Mesenteric fat pad (tissue), 1 donor: Measurements from ENCODE around the gene BGN. TPM values are rescaled to one million over a fixed set of nuclear protein-coding genes. Genes with fewer than 3 reads are reported as not detected.

Experiments
- DNase-seq: peaks from one replicate; pipeline ENCODE4 v3.0.0-alpha.2; 2020; ENCODE audit warnings: low spot score
- total RNA-seq: library from RNA; stranded (reverse); fragmentation: NEBNext Ultra II Directional; extraction: Animal tissue kit (Norgen Biotek cat#: 25700); gene quantifications from one replicate; pipeline ENCODE4 v1.2.1, GENCODE V29; 2021
- donor health status: DM: yes; HTN: yes; CAD: no.

The BGN gene
- total RNA-seq, 1 donor from 2014 or later, result 72.1 TPM

DNA sequence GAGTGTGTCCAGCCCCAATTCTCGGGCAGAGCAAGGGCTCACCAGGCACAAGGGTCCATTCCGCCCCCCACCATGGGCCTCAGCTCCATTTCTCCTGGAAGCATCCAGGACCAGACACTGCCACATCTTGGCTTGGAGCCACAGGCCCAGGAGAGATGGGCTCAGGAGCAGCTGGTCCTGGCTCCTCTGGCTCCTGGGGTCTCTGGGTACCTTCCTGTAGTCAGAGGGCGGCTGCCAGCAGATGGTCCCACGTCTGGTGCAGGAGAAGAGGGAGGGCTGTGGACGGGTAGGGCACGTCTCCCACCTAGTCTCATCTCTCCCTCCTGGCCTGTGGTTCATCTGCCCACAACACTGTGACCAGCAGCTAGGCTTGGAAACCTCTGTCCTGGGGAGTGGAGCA, 30.7 kb downstream of the BGN start:
- no peak for DNase-seq

DNA sequence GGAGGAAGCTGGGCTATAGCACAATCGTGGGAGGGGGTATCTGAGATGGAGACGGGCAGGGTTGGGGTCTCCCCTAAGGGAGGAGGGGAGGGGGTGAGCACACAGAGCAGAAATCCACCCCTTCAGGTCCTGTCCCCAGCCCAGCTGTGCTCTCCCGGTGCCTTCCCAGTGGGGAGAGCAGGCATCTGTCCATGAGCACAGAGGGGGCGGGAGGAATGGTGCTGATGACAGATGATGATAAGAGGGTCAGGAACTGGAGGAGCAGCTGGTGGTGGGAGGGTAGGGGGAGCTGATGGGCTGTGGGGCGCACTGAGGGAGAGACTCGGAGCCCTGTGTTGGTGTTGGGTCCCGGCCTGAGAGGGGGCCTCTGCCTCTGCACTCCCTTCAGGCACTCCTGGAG, 31.3 kb downstream of the BGN start:
- no peak for DNase-seq

DNA sequence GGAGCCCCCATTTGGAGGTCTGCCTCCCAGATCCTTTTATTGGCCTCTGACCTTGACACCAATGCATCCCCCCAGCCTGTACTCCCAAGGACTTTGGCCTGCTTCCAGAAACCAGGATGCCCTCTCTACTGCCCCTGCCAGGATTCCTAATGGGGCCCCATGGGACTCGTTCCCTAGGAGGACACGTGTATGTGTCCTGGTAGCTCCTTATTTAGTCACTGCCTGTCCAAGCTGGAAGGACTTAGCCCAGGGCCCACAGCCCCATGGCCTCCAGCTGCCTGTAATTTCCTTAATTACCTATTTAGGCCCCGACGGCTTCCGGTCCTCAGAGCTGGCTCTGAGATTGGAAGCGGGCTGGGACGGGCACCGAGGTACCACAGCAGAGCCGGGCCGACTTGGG, 32.0 kb downstream of the BGN start:
- no peak for DNase-seq

DNA sequence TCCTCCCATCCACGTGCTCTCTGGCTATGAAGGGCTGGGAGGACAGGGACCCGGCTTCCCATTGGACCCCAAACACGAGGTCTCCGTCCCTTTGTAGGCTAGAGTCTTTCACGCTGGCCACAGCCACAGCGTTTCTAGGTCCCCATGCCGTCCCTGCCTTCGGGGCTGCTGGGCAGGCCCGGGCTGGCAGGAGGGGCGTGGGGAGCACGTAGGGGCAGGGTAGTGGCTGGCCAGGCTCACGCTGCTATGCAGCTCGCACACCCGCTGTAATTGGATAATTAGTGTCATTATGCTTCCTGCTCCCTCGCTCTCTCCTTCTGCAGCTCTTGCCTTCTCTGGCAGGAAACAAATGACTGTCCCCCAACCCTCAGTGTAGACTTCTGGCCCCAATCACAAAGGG, 32.4 kb downstream of the BGN start:
- DNase-seq, result no peak

DNA sequence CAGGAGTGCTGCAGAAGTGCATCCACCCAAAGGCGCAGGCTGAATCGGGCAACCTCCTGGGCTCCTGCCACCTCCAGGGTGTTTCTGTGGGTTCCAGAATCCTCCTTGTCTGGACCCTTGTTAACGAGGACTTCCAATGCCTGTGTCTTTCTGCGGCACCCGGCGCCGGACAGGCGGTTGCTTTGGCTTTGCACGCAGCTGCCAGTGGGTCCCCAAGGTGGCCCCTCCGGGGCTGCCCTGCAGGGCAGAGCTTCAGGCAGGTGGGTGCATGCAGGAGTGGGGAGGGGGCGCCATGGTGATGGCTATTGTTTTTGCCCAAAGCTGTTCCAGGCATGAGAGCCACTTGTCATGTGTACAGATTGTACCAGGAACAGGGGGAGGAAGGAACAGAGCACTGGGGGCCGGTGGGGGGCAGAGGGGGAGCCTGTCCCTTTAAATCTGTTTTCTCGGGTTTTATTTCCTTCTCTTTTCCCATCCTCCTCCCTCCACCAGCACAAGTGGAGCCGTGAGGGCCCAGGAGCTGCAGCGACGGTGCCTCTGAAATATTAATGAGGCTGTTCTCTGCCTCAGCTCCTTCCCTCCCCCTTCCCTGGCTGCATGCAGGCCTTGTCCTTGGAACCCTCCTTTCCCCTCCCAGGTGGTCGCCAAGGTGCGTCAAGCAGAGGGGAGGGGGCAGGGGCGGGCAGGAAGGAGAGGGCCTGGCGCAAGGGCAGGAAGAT, 35.8 kb downstream of the BGN start:
- DNase-seq, result no peak

DNA sequence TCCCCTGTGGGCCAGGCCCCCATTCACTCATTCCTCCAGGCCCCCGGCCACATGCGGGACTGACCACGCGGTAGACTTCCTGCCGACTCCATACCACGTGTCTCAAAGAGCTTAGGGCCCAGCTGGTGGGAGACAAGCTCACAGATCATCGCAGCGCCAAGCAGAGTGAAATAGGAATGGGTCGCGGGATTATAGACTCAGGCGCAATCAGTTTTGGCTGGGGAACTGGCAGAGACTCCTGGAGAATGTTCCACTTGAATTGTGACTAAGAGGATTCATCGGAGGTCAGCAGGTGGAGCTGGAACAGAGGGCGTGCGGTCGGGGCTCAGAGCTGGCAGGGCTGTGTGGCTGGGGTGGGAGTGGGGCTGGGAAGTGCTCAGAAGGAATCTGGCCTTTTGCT, 38.3 kb downstream of the BGN start:
- no peak for DNase-seq

DNA sequence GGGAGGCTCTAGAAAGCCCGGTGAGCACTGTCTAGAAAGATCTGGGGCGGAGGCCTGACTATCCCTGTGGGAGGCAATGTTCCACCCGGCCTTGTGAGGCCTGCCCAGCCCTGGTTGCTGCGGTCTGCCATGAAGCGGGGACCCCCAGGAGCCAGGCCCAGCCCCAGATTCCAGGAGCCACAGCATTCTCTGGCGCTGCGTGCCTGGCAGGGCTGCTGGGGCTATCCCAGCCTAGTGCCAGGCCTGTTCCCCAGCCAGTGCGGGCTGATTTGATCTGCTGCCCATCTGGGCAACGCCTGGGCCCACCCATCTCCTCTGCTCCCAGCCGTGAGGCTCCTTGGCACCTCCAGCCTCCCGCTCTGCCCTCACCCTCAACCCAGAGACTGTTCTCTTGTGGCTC, 42.3 kb downstream of the BGN start:
- DNase-seq, result no peak

DNA sequence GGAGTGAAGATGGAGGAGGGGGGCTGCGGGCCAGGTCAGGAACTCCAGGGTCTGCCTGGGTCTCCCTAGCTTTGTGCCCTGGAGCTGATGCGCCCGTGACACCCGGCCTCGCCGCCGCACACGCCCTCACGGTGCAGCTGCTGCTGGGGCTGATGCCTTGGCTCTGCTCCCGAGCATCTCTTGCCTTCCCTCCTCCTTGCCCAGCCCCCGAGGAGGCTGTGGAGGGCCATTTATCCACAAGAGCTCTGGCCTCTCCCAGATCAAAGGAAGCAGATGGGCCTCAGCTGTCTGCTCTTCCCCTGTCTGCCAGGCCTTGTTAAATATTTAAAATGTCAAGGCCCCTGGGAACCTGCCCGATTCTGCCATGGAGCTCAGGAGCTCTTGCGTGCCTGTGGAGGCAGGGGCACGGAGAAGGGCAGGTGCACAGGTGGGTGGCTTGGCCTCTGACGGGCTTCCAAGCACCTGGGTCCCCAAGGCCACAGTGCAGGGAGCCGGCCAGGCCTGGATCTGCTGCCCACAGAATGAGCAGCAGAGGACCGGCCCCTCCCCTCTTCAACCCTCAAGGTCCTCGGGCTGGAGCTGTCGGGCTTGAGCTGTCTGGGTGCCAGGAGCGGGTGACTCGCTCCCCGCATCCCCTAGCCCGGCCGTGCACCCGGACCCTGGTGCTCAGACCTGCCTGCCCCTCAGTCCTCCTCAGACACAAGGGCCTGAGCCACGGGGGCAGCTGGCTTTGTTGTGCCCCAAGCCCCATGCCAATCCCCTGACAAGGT, 42.9 kb downstream of the BGN start:
- DNase-seq, result no peak

DNA sequence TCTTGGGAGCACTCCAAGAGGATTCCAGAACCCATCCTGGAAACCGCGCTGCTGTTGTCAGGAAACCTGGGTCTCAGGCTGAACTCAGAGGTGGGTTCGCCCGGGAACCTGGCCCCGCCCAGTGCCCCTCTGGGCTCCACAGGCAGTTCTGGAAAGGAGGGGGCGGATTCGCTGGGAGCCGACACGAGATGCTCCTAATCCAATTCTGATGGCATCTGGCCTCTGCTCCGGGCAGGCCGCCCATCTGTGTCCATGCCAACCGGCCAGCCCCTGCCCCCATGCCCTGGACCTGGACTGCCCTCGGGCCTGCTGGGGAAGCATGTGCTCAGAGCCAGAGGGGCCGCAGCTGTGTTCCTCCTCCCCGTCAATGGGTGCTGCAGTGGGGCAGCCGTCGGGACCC, 43.6 kb downstream of the BGN start:
- no peak for DNase-seq

DNA sequence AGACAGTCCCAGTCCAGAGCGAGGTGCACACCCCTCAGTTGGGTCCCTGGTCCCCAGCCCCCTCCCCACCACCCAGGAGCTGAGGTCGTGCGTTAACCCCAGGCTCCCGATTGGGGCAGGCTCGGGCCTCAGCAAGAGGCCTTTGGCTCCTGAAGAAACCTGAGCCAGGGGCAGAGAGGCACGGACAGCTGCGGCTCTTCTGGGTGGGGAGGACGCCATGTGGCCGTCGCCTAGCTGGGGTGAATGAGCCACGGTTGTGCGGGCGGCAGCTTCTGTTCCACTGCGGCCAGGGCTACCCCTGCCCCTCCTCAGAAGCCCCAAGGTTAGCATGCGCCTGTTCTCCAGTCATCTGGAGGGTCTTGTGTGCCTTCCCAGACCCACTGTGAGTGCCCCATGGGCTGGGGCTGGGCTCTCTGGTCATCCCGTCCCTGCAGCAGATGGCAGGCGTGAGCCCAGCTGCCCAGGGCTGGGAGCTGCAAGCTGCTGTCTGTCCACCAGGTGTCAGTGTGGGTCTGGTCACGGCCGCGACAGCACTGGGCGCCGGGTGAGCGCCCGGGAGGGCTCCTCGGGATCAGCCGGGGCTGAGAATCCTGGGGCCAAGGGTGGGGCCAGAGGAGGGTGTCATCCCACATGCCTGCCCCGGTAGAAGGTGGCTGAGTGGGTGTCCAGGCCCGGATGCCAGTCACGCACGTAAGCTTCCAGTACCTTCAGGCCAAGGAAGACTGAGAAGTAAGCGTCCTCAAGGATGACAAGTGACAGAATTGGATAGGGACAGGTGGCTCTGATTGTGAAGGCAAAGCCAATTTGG, 44.6 kb downstream of the BGN start:
- DNase-seq, result no peak

DNA sequence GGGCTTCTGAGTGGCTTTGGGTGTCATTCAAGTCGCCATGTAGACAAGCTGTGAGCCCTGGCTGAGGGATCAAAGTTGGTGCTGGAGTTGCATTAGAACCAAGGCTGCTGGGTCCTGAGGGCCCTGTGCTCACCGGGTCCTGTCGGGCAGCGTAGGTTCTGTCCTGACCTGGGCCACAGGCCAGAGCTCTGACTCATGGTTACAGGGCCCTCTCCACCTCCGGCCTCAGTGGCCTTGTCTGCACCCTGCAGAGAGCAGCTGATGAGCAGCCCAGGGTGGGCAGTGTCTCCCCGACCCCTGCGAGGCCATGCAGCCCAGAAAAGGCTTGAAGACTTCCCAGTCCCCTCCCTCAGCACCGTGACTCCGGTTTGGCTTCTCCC, 45.2 kb downstream of the BGN start:
- no peak for DNase-seq

DNA sequence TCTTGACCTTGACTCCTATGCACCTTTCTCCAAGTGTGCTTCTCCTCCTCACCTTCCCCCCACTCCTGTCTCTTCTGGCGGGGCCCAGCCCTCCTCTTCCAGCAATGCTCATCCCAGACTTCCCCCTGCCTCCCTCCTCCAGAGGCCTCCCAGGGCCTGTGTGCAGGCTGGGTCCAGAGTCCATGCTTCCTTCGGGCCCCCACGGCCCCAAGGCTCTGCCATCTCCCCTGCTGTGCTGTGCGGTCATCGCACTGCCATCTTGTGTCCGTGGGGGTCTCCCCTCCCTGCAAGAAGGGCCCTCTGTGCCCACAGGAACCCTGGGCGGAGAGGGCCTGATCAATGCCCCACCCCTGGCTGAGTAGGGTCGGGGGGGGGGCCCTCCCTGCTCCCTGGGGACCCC, 49.9 kb downstream of the BGN start:
- DNase-seq, result no peak

DNA sequence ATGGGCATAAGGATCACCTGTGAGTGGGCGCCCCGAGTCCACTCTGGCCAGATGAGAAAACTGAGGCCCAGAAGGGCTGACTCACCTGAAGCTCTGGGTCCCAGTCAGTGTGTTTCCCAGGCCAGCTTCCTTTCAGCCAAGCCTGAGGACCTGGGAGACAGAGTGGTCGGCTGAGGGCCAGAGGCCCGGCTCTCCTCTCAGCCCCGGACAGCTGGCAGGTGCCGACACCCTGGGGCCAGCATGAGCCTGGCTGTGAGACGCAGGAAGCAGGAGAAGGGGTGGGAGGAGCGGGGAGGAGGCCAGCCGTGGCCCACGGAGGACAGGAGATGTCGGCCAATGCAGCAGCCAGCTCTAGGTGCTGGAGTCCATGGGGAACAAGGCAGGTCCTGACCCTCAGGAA, 51.6 kb downstream of the BGN start:
- DNase-seq, result no peak

DNA sequence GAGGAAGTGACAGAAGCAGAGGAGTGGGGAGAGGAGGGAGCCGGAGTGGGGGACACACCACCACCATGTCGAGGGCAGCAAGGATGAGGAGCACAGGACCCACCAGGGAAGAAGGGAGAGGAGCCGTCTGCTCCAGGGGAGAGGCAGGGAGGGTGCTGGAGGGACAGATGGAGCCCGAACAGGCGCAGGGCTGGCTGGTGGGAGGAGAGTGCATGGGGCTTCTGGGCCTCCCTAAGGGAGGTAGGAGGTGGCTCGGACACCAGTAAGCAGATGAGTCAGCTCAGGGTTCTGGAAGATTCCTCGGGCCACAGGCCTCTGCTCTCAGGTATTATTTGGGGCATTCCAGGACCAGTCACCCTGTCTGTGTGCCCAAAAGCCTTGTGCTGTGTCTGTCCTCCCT, 52.4 kb downstream of the BGN start:
- no peak for DNase-seq

DNA sequence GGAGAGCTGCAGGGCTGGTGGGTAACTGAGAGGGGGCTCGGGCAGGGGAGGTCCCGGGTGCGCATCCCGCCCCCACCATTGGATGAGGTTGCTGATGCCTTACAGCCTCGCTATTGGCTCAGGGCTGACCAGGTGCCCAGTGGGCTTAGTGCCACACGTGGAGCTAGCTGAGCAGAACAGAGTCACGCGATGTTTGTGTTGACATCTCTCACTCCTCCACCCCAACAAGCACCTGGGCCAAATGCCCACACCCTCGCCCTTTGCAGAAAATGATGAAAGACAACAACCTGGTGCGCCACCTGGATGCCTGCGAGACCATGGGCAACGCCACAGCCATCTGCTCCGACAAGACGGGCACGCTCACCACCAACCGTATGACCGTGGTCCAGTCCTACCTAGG, 54.5 kb downstream of the BGN start:
- DNase-seq, result no peak

DNA sequence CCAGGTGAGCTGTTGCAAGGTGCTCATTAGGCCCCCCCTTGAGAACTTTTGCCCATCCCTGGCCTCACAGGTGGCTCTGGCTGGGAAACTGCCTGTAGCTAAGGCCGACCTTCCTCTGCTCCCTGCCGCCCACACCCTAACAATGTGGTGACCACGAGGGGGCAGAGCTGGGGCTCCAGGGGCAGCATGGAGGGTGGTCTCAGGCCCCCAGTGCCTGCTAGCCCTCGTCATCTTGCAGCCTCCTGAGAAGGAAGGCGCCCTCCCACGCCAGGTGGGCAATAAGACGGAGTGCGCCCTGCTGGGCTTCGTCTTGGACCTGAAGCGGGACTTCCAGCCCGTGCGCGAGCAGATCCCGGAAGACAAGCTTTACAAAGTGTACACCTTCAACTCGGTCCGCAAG, 55.0 kb downstream of the BGN start:
- DNase-seq, result no peak

DNA sequence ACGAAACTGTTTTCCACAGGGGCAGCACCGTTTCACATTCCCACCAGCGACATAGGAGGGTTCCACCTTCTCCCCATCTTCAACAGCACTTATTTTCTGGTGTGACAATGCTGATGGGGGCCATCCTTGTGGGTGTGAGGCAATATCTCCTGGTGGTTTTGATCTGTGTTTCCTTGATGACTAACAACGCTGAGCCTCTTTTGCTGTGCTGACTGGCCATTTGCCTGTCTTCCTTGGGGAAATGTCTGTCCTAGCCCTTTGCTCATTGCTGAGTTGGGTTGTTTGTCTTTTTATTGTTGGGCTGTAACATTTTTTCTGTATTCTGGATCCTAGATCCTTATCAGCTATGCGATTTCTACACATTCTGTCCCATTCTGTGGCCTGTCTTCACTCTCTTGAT, 56.4 kb downstream of the BGN start:
- no peak for DNase-seq

DNA sequence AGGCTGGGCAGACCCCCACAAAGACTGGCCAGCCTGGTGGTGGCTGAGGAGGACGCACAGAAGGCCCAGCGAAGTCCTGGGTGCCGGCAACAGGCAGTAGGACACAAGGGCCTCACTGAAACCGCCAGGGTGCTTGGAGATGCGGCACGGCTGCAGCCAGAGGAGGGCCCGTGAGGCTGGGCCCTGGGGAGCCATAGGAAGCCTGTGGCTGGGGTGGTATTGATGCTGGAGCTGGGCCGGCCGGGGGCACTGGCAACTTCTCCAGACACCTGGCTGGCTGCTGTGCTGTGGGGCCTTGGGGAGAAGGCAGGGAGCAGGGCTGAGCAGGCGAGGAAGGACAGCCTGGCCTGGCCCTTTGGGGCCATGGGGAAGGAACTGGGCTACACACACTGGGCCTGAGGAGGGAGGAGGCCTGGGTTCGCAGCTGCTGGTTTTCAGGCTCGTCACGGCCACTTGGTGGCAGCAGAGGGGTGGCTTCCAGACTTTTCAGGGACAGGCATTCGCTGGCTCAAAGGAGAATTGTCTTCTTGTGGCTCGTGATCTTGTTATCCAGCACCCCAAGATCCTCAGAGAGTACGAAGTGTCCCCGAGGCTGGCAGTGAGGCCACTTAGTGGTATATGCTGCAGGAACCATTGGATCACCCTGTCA, 59.9 kb downstream of the BGN start:
- DNase-seq, result no peak

DNA sequence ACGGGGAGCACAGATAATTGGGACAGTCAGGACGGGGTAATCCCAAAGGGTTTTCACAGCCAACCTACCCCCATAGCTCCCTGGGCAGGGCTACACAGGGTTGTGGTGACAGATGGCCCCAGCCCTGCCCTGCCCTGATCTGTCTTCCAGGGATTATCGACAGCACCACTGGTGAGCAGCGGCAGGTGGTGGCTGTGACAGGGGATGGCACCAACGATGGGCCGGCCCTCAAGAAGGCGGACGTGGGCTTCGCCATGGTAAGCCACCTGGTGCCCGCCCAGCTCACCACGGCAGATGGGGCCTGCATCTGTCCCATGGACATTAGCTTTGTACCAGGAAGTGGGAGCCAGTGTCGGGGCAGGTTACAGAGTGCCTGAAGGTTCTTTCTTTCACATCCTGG, 62.0 kb downstream of the BGN start:
- DNase-seq, result no peak

DNA sequence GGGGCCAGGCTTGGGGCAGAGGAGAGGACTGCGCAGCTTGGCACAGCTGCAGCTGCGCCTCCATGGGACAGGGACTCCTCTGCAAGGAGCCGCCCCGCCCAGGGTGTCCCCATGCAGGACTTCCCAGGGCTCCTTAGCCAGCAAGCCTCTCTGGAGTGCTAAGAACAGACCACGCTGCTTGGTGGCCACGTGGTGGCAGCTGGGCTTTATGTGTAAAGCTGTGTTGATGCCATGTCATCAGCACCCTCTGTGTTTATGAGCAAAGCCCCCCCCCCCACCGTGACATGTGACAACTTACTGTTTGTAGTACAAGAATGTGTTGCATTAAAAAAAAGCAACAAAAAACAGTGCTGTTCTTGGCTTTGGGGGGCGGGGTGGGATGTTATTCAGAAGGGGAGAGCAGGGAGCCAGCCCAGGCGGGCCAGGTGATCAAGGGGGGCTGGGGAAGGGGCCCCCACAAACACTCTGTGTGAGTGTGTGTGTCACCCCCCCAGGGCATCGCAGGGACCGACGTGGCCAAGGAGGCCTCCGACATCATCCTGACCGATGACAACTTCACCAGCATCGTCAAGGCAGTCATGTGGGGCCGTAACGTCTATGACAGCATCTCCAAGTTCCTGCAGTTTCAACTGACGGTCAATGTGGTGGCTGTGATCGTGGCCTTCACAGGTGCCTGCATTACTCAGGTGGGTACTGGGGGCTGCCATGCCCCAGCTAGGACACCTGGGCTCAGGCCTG, 63.0 kb downstream of the BGN start:
- DNase-seq, result no peak
